Cardiac ventricle fibroblast (primary cell): ENCODE data around the gene DNTT. TPM values are rescaled to one million over a fixed set of nuclear protein-coding genes. Genes with fewer than 3 reads are reported as not detected.

Source experiments
- total RNA-seq: library from RNA; depleted of rRNA; stranded (reverse); fragments of >200 nt; gene quantifications from 2 replicates; pipeline ENCODE4 v1.2.3, GENCODE V29; 2015

Gene DNTT
- not detected in 2 replicates for total RNA-seq

DNA sequence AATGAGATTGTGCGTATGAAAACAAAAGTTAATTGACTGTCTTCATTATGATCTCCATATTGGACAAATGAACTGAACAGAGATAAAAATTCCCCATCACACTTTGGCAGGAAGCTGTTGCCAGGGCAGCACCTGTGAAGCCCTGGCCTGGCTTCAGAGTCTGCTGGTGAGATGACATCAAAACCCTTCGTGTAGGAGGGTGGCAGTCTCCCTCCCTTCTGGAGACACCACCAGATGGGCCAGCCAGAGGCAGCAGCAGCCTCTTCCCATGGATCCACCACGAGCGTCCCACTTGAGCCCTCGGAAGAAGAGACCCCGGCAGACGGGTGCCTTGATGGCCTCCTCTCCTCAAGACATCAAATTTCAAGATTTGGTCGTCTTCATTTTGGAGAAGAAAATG lies at the start of gene DNTT:
DNTT (plus strand) TSS at position 205 of the 400 bp plus-strand sequence; CDS start at position 269, 64 bp downstream.

GRCh38 chr10:96271016-96271815 lies 33.0 kb upstream of the DNTT start, which contains the start of gene BLNK:
BLNK (minus strand) TSS chr10:96271569; CDS start chr10:96271398, 171 bp downstream.

GRCh38 chr10:96358851-96359540 lies 54.8 kb downstream of the DNTT start, which contains the start of gene OPALIN:
OPALIN (minus strand) TSS chr10:96359002; CDS start chr10:96358896, 106 bp downstream.

Other genes starting within 250 kb of the DNTT start
- gene ZNF518A, start 174.1 kb upstream of the DNTT start, total RNA-seq: 5.9 and 6.6 TPM in 2 replicates
- not detected in 2 replicates for gene BLNK, start 32.9 kb upstream of the DNTT start, total RNA-seq
- not detected in 2 replicates for gene OPALIN, start 54.6 kb downstream of the DNTT start, total RNA-seq
- gene TLL2, start 209.5 kb downstream of the DNTT start, total RNA-seq: 0.44 and 0.98 TPM in 2 replicates